DMS53 treated with DMSO at 0.1 percent for 48 hours (cell line): ENCODE measurements around the gene CAMK1D.
"Not testable (repeated sequence)": the region's sequence is repeated elsewhere in the genome, so short reads cannot be mapped to it uniquely, and the experiment has no call there.

ENCODE experiments used
- DNase-seq: peaks from one replicate; lab custom pipeline; 2025; ENCODE audit not compliant: unreplicated experiment; lab: John Stamatoyannopoulos, UW

CAMK1D gene

GRCh38 chr10:12740813-12741212 lies 391.5 kb downstream of the CAMK1D start:
- DNase-seq, result no peak

GRCh38 chr10:12741360-12741804 lies 392.0 kb downstream of the CAMK1D start:
- no peak for DNase-seq

DNA sequence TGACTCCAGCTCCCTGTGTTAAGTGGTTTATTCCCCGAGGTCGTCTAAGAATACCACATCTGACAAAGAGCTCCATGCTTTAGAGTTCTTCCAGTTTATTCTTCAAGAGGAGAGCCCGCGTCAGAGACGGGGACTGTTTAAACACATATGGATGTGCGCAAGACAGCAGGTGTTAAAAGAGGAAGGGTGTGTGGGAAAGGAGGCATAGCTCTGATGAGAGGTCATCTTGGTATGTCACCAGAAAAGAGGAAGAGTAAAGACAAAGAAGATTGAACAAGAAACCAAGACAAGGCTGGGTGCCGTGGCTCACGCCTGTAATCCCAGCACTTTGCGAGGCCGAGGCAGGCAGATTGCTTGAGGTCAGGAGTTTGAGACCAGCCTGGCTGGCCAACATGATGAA lies 393.4 kb downstream of the CAMK1D start:
- DNase-seq, result no peak

- not testable (repeated sequence) for DNase-seq
Observed at GRCh38 chr10:12743466-12743865, 394.1 kb downstream of the CAMK1D start.

DNA sequence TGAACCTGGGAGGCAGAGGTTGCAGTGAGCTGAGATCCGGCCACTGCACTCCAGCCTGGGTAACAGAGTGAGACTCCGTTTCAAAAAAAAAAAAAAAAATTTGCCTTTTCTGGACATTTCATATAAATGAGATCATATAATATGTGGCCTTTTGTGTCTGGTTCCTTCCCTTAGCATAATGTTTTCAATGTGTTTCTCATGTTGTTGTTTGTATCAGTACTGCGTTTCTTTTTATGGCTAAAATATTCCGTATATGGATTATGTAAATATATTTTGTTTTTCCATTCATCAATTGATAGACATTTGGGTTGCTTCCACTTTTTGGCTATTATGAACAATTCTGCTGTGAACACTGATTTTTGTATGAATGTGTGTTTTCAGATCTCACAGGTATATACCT lies 394.6 kb downstream of the CAMK1D start:
- no peak for DNase-seq

GRCh38 chr10:12748186-12748585 lies 398.8 kb downstream of the CAMK1D start:
- no peak for DNase-seq

DNA sequence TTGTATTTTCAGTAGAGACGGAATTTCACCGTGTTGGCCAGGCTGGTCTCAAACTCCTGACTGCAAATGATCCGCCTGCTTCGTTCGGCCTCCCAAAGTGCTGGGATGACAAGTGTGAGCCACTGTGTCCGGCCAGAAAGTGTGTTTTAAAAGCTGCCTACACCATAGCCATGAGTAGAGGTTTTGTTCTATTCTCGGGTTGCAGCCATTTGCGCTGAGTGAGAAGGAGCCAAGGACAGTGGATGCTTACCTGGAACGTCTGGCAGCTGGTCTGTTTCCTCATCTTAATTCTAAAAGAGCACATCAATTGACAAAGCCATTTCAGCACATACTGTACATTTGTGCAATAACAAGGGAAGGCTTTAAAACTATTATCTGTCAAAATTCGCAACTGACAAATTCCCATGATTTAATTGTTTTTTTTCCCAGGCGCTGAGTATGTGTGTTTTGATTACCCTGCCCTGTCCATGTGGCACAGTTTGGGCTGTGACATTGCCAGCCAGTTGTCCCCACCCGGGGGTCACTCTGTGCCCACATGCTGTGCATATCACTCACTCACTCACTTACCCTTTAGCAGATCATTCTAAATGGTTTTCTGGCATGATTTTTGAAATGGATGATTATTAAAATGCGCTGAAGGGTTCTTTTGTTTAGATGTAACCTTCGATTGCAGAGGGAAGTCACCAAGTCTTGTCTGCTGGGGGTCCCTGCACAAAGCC lies 400.6 kb downstream of the CAMK1D start:
- no peak for DNase-seq

DNA sequence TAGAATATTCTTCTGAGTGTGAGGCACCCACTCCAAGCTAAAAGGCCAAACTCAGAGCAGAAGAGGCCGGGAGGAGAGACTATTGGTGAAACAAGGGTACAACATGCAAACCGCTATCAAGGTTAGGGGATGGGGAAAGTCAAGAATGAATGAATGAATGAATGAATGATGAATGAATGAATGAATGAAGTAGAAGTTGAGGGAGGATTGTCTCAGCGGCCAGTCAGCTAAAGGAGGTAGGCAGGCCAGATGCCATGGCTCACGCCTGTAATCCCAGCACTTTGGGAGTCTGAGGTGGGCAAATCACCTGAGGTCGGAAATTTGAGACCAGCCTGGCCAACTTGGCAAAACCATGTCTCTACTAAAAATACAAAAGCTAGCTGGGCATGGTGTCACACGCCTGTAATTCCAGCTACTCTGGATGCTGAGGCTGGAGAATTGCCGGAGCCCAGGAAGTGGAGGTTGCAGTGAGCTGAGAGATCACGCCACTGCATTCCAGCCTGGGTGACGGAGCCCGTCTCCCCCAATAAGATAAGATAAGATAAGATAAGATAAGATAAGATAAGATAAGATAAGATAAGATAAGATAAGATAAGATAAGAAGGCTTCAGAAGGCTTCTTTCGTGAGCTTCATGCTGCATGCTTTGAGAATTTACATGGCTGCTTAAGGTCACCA lies 401.3 kb downstream of the CAMK1D start:
- DNase-seq, result no peak

- DNase-seq, result no peak
Observed at GRCh38 chr10:12755075-12755474, 405.7 kb downstream of the CAMK1D start.

DNA sequence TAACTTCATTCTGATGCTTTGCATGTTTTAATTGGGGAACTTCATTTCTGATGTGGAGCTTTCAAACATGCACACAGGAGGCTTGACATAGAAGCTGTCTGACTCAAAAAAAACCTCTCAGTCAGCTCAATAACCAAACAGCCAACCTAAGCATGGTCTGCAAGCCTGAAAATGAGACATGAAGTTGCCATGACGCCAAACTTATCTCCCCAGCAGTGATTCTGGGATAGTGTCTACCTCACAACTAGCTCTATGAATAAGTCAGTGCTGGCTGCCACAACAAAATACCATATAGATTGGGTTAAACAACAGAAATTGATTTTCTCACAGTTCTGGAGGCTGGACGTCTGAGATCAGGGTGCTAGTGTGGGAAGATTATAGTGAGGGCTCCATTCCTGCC lies 408.0 kb downstream of the CAMK1D start:
- no peak for DNase-seq

DNA sequence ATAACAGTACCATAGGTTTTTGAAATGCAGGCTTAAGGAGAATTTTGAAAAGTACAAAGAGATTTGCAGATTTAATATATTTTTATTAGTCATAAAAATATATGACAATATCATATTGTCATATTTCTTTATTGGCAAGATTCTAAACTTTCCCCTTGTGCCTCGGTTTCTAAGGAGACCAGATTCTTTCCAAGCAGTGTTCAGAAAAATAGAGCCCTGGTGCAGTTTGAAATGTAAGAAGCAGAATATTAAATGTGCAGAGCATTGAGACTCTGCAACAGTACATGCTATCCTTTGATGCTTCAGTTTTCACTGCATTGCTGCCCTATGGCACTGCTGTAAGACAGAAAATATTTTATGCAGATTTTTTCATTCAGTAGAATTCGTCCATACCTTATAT lies 408.9 kb downstream of the CAMK1D start:
- no peak for DNase-seq

DNA sequence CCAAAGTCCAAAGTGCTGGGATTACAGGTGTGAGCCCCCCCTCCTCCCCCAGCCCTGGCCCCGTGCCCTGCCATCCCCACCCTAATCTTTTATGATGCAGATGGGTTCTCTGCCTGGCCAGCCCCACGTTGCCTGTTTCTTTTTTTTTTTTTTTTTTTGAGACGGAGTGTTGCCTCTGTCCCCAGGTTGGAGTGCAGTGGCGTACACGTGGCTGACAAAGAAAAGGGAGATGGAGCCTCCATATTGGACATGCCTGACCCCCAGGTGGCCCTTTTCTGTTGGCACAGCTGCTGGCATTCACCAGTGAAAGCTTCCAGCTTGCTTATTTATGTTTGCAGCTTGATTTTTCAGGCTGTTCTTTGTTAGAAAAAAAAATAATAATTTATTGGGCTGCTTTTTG lies 416.9 kb downstream of the CAMK1D start:
- no peak for DNase-seq

DNA sequence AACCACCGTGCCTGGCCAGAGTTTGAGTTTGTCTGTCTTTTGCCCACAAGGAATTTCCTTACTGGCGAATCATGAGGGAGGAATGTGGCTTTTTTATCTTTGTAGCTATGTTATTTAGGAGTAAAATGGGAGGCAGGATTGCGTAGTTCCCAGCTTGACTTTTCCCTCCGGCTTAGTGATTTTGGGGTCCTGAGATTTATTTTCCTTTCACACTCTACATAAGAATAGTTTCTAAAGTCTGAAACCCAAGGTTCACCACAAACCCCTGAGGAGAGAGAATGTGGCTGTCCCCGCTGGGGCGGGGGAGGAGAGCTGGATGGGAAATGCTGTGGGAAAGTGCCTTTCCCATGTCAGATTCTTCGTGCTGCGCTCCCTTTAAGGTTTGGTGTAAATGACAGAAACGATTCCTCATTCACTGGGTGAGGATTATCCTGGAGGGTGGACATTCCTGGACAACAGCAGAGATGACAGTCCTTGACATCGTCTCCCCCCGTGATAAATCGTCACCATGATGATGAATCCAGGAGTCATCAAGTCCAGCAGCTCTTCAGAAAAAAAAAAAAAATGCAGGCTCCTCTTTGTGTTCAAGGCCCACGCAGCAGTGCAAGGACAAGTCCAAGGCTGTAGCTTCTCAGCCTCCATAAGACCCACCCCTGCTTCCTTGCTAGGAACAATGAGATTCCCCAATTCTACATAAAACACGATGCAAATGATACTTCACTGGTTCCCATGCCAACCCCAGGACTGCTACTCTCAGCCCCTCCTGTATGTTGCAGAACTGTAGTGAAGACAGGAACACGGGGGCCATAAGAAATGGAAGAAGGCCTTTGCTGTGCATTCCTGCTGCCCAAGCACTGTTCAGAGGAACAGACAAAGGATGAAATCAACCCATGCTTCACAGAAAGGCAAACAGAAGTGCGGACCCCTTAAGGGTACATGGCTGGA lies 419.1 kb downstream of the CAMK1D start:
- DNase-seq, result no peak

DNA sequence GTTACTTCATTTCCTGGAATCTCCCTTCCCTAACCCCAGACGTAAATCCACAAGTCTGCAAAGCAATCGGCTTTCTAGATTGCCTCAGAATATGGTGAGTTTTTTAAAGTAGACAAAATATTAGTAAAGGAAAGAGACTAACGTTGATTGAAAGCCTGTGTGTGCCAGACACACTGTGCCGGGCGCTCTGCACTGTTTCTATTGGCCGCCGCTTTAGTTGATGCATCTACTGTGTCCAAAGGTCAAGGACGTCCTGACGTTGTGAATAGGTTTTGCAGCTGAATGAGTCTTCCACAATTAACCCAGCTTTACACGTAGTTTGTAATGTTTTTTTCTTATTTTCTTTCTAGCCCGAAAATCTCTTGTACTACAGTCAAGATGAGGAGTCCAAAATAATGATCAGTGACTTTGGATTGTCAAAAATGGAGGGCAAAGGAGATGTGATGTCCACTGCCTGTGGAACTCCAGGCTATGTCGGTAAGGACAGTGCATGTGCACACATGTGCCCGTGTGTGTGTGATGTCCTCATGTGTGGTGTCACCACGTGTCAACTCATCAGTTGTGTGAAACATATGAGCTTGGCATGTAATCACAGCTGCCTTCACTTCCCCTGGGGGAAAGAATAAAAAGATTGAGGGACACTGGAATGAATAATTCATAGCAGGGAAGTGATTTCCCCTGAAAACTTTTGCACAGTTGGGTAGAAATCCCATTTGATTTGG lies 420.1 kb downstream of the CAMK1D start:
- DNase-seq, result no peak

GRCh38 chr10:12771981-12772760 lies 422.8 kb downstream of the CAMK1D start:
- DNase-seq, result no peak

DNA sequence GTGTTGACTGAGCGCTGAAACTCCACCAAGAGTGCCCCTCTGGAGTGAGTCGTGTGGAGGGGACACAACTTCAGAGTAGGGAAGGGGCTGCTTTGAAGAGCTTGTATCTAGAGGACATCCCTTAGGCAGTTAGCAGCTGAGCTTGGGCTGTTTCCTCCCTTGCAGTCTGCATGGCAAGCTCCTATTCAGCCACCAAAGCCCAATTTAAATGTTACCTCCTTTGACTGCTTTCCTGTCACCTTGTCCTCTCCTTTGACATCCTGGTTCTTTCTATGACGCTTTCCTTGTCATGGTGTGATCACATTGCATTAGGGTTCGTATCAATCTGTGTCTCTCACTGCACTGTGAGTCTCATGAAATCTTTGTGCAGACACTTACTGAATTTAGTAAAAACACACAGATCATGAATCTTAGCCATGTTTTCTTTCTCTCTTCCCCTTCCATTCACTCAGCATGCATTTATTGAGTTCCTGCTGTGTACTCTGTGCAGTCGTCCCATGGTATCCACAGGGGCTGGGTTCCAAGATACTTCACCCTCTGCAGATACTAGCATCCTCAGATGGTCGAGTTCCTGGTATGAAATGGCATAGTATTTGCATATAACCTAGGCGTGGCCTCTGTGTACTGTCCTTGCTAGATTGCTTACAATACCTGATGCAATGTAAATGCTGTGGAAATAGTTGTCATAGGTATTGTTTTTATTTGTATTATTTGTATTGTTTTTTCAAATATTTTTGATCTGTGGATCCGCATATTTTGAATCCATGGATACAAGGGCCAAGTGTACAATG lies 423.6 kb downstream of the CAMK1D start:
- DNase-seq, result no peak

DNA sequence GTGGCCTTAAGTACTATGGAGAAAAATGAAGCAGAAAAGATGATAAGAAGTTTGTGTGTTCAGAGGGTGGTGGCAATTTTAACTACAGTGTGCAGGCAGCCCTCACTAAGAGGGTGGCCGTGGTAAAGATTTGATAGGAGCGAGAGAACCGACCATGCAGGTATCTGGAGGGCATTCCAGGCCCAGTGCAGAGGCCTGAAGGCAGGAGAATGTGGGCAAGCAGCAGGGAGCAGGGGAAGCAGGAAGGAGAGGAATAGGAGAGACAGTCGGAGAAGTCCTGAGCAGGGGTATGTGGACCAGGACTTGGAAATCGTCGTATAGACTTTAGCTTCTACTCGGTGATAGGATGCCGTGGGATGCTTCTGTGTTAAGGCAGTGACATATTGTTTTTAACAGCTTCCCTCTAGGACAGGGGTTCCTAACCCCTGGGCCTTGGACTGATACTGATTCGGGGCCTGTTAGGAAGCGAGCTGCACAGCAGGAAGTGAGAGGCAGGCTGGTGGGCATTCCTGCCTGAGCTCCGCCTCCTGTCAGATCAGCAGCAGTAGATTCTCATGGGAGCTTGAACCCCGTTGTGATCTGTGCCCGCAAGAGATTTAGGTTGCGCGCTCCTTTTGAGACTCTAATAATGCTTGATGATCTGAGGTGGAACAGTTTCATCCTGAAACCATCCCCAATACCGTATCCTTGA lies 425.0 kb downstream of the CAMK1D start:
- DNase-seq, result no peak

GRCh38 chr10:12777840-12778585 lies 428.7 kb downstream of the CAMK1D start:
- DNase-seq, result no peak
